Fibroblast of mammary gland (primary cell): ENCODE measurements around the gene MPZL3.

ENCODE experiments used
- DNase-seq: peaks from one replicate; pipeline ENCODE4 v3.0.0-alpha.2; 2010; ENCODE audit warnings: low read depth
- H3K4me3 ChIP-seq: 2 replicates; pipeline ENCODE4 v1.5.1; 2011; ENCODE audit warnings: low read depth, mild to moderate bottlenecking, low read length, moderate library complexity; ENCODE audit not compliant: control insufficient read depth
- TF ChIP-seq, protein P1 (sequence below): conservative IDR thresholded peaks from 2 replicates; pipeline ENCODE4 v1.5.1; 2011; ENCODE audit warnings: low read depth, low read length, inconsistent platforms; ENCODE audit not compliant: control insufficient read depth, insufficient read depth

MPZL3 gene

DNA sequence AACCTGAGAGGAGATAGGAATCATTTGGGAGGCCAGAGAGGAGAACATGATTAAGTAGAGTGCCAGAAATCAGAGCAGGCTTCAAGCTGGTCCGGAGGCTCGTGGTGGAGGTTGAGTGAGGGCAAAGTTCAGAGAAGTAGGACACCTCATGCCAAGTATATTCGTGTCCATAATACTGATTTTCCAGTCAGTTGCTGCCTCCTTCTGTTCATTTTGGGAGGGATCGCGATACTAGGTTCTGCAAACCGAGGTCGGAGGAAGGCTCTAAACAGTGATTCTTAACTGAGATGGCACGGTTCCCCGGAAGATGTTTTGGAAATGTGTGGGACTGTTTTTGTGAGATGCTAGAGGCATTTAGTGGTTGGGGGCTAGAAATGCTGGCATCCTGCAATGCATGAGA lies 38.8 kb upstream of the MPZL3 start:
- TF ChIP-seq, protein P1, sequence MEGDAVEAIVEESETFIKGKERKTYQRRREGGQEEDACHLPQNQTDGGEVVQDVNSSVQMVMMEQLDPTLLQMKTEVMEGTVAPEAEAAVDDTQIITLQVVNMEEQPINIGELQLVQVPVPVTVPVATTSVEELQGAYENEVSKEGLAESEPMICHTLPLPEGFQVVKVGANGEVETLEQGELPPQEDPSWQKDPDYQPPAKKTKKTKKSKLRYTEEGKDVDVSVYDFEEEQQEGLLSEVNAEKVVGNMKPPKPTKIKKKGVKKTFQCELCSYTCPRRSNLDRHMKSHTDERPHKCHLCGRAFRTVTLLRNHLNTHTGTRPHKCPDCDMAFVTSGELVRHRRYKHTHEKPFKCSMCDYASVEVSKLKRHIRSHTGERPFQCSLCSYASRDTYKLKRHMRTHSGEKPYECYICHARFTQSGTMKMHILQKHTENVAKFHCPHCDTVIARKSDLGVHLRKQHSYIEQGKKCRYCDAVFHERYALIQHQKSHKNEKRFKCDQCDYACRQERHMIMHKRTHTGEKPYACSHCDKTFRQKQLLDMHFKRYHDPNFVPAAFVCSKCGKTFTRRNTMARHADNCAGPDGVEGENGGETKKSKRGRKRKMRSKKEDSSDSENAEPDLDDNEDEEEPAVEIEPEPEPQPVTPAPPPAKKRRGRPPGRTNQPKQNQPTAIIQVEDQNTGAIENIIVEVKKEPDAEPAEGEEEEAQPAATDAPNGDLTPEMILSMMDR, result peak; percentile 12
- peak; percentile 17 for DNase-seq
- no peak overlapping the region for H3K4me3 ChIP-seq

DNA sequence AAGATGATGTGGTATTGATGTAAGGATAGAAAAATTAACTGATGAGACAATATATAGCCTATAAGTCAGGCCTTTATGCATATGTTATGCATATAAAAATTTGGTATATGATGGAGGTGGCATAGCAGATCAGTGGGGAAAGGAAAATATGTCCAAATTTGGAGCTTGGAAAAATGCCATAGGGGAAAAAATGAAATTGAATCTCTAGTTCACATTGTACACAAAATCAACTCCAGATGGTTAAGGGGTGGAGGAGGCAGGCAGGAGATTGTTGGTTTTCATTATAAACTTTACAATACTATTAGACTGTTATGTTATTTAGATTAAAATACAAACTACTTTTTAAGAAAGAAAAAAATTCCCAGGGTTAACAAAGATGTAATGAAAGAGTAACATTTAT lies 37.2 kb upstream of the MPZL3 start:
- TF ChIP-seq, protein P1, result no peak
- H3K4me3 ChIP-seq, result no peak overlapping the region
- DNase-seq, result peak; percentile 10

DNA sequence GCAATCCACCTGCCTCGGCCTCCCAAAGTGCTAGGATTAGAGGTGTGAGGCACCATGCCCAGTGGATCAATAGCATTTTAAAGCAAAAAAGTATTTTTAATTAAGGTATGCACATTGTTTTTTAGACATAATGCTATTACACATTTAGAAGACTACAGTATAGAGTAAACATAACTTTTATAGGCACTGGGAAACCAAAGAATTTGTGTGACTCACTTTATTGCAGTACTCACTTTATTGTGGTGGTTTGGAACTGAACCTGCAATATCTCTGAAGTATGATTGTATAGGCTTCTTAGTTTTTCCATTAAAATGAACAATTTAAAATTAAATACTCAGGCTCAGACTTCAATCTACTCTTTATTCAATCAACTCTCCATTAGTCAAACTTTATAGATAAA lies 34.8 kb upstream of the MPZL3 start:
- TF ChIP-seq, protein P1, result no peak
- peak; percentile 50 for DNase-seq
- H3K4me3 ChIP-seq, result no peak overlapping the region

DNA sequence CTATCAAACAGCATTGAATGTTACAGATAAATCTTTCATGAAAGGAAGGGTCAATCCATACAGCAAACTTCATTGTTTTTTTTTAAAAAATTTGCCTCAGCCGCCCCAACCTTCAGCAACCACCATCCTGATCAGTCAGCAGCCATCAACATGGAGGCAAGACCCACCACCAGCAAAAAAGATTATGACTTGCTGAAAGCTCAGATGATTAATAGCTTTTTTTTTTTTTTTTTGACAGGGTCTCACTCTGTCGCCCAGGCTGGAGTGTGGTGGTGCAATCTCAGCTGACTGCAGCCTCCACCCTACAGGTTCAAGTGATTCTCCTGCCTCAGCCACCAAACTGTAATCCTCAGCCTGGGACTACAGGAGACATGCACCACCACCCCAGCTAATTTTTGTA lies 34.4 kb upstream of the MPZL3 start:
- no peak for DNase-seq
- no peak overlapping the region for H3K4me3 ChIP-seq
- TF ChIP-seq, protein P1, result no peak

DNA sequence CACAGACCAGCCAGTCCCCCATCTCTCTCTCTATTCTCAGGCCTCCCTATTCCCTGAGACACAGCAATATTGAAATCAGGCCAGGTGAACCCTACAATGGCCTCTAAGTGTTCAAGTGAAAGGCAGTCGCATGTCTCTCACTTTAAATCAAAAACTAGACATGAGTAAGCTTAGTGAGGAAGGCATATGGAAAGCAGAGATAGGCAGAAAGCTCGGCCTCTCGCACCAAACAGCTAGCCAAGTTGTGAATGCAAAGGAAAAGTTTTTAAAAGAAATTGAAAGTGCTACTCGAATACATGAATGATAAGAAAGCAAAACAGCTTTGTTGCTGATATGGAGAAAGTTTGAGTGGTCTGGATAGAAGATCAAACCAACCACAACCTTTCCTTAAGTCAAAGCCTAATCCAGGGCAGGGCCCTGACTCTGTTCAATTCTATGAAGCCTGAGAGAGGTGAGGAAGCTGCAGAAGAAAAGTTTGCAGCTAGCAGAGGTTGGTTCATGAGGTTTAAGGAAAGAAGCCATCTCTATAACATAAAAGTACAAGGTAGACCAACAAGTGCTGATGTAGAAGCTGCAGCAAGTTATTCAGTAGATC lies 31.7 kb upstream of the MPZL3 start:
- TF ChIP-seq, protein P1, result no peak
- DNase-seq, result no peak
- H3K4me3 ChIP-seq, result no peak overlapping the region

DNA sequence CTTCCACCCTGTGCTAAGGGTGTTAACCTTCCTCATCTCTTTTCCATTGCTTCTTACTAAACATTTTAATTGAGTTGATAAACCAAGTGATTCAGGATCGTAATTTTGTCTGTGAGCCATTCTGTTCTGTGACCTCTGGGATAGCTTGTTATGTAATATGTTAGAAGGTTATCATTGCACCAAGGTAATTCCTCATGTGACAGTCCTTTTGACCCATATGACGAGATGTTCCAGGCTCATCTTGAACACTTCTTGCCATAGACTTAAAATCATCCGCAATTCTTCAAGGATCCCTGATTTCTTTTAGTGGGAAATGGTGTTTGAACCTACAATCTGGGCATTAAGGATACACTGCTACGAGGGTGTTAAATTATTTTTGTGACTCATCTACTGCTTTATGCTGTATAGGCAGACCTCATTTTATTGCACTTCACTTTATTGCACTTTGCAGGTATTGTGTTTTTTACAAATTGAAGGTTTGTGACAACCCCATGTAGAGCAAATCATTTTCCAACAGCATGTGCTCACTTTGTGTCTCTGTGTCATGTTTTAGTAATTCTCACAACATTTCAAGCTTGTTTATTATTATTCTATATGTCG lies 31.0 kb upstream of the MPZL3 start:
- DNase-seq, result no peak
- no peak overlapping the region for H3K4me3 ChIP-seq
- TF ChIP-seq, protein P1, result no peak
